Caco-2 (cell line): Measurements from ENCODE around the gene RBM27. TPM values are rescaled to one million over a fixed set of nuclear protein-coding genes. Genes with fewer than 3 reads are reported as not detected.
"Not testable (repeated sequence)": the region's sequence is repeated elsewhere in the genome, so short reads cannot be mapped to it uniquely, and the experiment has no call there.

ENCODE experiments used
- BruUV-seq: library from RNA; stranded (reverse); fragments of 400-500 nt; replicated peaks from 2 replicates; lab custom pipeline; 2021; lab: Mats Ljungman, UMichigan
- CTCF ChIA-PET: fragments of 300-600 bp; sonication (Branson Sonifier 250); formaldehyde crosslinking; loops from one replicate; lab custom pipeline; 2022; ENCODE audit warnings: antibody characterized with exemption; lab: Charles Lee
- POLR2A ChIA-PET: fragments of 300-600 bp; sonication (Branson Sonifier 250); formaldehyde crosslinking; loops from one replicate; lab custom pipeline; 2022; ENCODE audit warnings: antibody characterized with exemption; lab: Charles Lee
- DNase-seq, 2 experiments: peaks; one replicate each; pipeline versions ENCODE4 v3.0.0 to v3.0.0-alpha.2; 2020 to 2022
- H3K27me3 ChIP-seq: replicated peaks from 2 replicates; pipeline ENCODE4 v1.6.0; 2011; ENCODE audit warnings: low read length; ENCODE audit not compliant: control insufficient read depth, insufficient read depth
- H3K36me3 ChIP-seq: 2 replicates; pipeline ENCODE4 v1.5.1; 2011; ENCODE audit warnings: low read length; ENCODE audit not compliant: control insufficient read depth, insufficient read depth
- H3K4me1 ChIP-seq: fragments of 250-450 bp; sonication (Bioruptor Pico); 2 replicates; pipeline ENCODE4 v1.5.1; 2020; ENCODE audit warnings: mild to moderate bottlenecking
- H3K4me3 ChIP-seq: 2 replicates; pipeline ENCODE4 v1.5.1; 2011; ENCODE audit warnings: low read depth, mild to moderate bottlenecking, control low read depth, low read length
- H3K9me3 ChIP-seq: fragments of 250-450 bp; sonication (Bioruptor Pico); 2 replicates; pipeline ENCODE4 v1.5.1; 2020; ENCODE audit warnings: mild to moderate bottlenecking, moderate library complexity
- H3K27ac Mint-ChIP-seq: one replicate; pipeline ENCODE4 v1.8.0; 2022; ENCODE audit warnings: mixed read lengths; ENCODE audit not compliant: unreplicated experiment
- H3K27me3 Mint-ChIP-seq: one replicate; pipeline ENCODE4 v1.8.0; 2022; ENCODE audit warnings: mixed read lengths; ENCODE audit not compliant: insufficient read depth, unreplicated experiment
- H3K36me3 Mint-ChIP-seq: one replicate; pipeline ENCODE4 v1.8.0; 2022; ENCODE audit warnings: mild to moderate bottlenecking, mixed read lengths; ENCODE audit not compliant: insufficient read depth, unreplicated experiment
- H3K4me1 Mint-ChIP-seq: one replicate; pipeline ENCODE4 v1.8.0; 2022; ENCODE audit warnings: low read depth, mixed read lengths; ENCODE audit not compliant: unreplicated experiment
- H3K4me3 Mint-ChIP-seq: one replicate; pipeline ENCODE4 v1.8.0; 2022; ENCODE audit warnings: mild to moderate bottlenecking, moderate library complexity, mixed read lengths; ENCODE audit not compliant: unreplicated experiment
- H3K9me3 Mint-ChIP-seq: one replicate; pipeline ENCODE4 v1.8.0; 2022; ENCODE audit warnings: mixed read lengths; ENCODE audit not compliant: unreplicated experiment
- intact Hi-C: fragments of 100-400 bp; cut with micrococcal nuclease; formaldehyde crosslinking; loops from one replicate; pipeline ENCODE4 v1.10.0; 2022; ENCODE audit not compliant: unreplicated experiment
- total RNA-seq: library from RNA; stranded (reverse); gene quantifications from 2 replicates; pipeline ENCODE4 v1.2.3, GENCODE V29; 2022
- TF ChIP-seq, protein P1 (sequence below), 2 experiments: fragments of 200-600 bp in 1 of 2; IDR thresholded peaks; 1 replicate in 1 of 2; 2 replicates in 1 of 2; pipeline versions ENCODE4 v1.5.1 to v1.8.0; 2011 to 2022; ENCODE audit warnings: antibody characterized with exemption in 1 of 2, control low read depth in 1 of 2, inconsistent platforms in 1 of 2, low read depth in 1 of 2, low read length in 1 of 2, mild to moderate bottlenecking in 1 of 2, moderate library complexity in 1 of 2; ENCODE audit not compliant: insufficient read depth in 1 of 2, severe bottlenecking in 1 of 2, unreplicated experiment in 1 of 2

Gene RBM27
- total RNA-seq, 1 experiment from 2014 or later, result 24.3 TPM

DNA sequence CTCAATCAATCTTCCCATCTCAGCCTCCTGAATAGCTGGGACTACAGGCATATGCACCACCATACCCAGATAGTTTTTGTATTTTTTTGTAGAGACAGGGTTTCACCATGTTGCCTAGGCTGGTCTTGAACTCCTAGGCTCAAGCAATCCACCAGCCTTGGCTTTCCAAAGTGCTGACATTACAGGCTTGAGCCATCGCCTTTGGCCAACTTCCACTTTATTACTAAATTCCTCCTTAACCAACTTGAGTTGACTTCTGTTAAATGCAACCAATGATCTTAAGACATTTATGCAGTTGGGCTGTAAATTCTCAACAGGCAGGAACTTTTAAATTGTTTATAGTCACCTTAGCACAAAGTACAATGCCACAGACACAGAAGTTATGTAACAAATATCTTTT, 23.7 kb upstream of the RBM27 start:
- no TSS peak for BruUV-seq
- Histone ChIP-seq H3K4me3 (no peak overlapping the region), H3K36me3 (no peaks in the 10 kb centered on the region; the same call in 1 of the 2 replicates), H3K4me1 (no peaks in the 10 kb centered on the region), H3K9me3 (no peaks in the 10 kb centered on the region), H3K27me3 (no peaks in the 10 kb centered on the region)
- H3K27ac Mint-ChIP-seq, result no peak overlapping the region
- intact Hi-C loops, result no loop called here
- H3K27me3 Mint-ChIP-seq, result no peaks in the 10 kb centered on the region
- DNase-seq, result no peak
- H3K4me3 Mint-ChIP-seq, result no peak overlapping the region
- H3K4me1 Mint-ChIP-seq, result no peaks in the 10 kb centered on the region
- POLR2A ChIA-PET, result no interaction called here
- CTCF ChIA-PET, result no interaction called here
- no peaks in the 10 kb centered on the region for H3K9me3 Mint-ChIP-seq
- TF ChIP-seq, protein P1, sequence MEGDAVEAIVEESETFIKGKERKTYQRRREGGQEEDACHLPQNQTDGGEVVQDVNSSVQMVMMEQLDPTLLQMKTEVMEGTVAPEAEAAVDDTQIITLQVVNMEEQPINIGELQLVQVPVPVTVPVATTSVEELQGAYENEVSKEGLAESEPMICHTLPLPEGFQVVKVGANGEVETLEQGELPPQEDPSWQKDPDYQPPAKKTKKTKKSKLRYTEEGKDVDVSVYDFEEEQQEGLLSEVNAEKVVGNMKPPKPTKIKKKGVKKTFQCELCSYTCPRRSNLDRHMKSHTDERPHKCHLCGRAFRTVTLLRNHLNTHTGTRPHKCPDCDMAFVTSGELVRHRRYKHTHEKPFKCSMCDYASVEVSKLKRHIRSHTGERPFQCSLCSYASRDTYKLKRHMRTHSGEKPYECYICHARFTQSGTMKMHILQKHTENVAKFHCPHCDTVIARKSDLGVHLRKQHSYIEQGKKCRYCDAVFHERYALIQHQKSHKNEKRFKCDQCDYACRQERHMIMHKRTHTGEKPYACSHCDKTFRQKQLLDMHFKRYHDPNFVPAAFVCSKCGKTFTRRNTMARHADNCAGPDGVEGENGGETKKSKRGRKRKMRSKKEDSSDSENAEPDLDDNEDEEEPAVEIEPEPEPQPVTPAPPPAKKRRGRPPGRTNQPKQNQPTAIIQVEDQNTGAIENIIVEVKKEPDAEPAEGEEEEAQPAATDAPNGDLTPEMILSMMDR (IDR thresholded peaks at IDR 0.05; ENCODE audit: insufficient read depth in 1 of 2, low read depth in 1 of 2, low read length in 1 of 2, severe bottlenecking in 1 of 2, unreplicated experiment in 1 of 2), result no peak
- H3K36me3 Mint-ChIP-seq, result peaks cover 41% of the 10 kb centered on the region

DNA sequence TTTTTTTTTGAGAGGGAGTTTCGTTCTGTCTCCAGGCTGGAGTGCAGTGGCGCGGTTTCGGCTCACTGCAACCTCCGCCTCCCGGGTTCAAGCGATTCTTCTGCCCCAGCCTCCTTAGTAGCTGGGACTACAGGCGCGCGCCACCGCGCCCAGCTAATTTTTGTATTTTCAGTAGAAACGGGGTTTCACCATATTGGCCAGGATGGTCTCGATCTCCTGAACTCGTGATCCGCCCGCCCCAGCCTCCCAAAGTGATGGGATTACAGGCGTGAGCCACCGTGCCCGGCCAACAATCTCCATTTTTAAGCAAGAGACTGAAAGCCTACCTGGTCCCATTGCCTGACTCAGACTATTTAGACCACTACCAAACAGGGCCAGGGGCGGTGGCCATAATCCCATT, 20.0 kb upstream of the RBM27 start:
- ChIA-PET POLR2A (interaction anchor here (0.6 to 1.3 kb wide), 4 partner anchors 20 to 203 kb away, joined by 3 to 10 read pairs (median 6); partner anchors contain the start of gene RBM27), CTCF (interaction anchor here (0.7 to 1.6 kb wide), 2 partner anchors 263 to 1848 kb away, joined by 3 to 5 read pairs; no protein-coding TSS in a partner anchor)
- not testable (repeated sequence) for BruUV-seq, H3K27me3 ChIP-seq, H3K36me3 ChIP-seq, H3K4me1 Mint-ChIP-seq, DNase-seq, H3K9me3 Mint-ChIP-seq, H3K9me3 ChIP-seq, H3K27me3 Mint-ChIP-seq, H3K4me1 ChIP-seq
- H3K36me3 Mint-ChIP-seq, result peaks cover 16% of the 10 kb centered on the region
- H3K4me3 Mint-ChIP-seq, result peak overlapping the region; percentile 99
- peak overlapping the region; percentile 100 for H3K27ac Mint-ChIP-seq
- intact Hi-C loops, result loop anchor here (2.0 kb wide), 1 partner anchor 45 kb away; no protein-coding TSS in a partner anchor
- peak overlapping the region; percentile 37 for H3K4me3 ChIP-seq

DNA sequence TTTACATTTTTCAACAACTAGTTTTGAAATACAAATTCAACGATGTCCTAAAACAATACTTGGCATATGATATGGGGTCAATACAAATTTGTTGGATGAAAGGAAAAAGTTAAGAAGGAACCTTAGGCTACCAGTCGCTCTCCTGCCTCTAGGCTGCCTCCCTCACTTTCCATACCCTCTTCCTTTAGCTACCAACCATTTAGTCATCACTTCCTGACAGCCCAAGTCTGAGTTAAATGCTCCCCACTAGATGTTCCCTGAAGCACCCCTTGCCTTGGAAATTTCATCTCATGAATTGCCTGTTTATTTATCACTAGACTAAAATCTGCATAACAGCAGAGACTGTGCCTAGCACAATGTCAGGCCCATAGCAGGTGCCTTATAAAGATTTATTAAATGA, 18.2 kb upstream of the RBM27 start:
- Histone ChIP-seq H3K9me3 (no peaks in the 10 kb centered on the region), H3K36me3 (no peaks in the 10 kb centered on the region), H3K4me3 (no peak overlapping the region), H3K4me1 (no peaks in the 10 kb centered on the region), H3K27me3 (no peaks in the 10 kb centered on the region)
- TF ChIP-seq, protein P1 (IDR thresholded peaks at IDR 0.05; ENCODE audit: insufficient read depth in 1 of 2, low read depth in 1 of 2, low read length in 1 of 2, severe bottlenecking in 1 of 2, unreplicated experiment in 1 of 2), result no peak
- Mint-ChIP-seq H3K27me3 (no peaks in the 10 kb centered on the region), H3K4me3 (peak overlapping the region; percentile 19), H3K4me1 (peaks cover 1% of the 10 kb centered on the region), H3K27ac (no peak overlapping the region), H3K36me3 (peaks cover 16% of the 10 kb centered on the region), H3K9me3 (no peaks in the 10 kb centered on the region)
- no peak for DNase-seq
- intact Hi-C loops, result no loop called here
- BruUV-seq, result no TSS peak
- POLR2A ChIA-PET, result interaction anchor here (0.6 kb wide), 2 partner anchors 37 to 588 kb away, joined by 3 to 5 read pairs; no protein-coding TSS in a partner anchor
- CTCF ChIA-PET, result no interaction called here
